Measurements from ENCODE around the gene KRTAP10-5.

DNA sequence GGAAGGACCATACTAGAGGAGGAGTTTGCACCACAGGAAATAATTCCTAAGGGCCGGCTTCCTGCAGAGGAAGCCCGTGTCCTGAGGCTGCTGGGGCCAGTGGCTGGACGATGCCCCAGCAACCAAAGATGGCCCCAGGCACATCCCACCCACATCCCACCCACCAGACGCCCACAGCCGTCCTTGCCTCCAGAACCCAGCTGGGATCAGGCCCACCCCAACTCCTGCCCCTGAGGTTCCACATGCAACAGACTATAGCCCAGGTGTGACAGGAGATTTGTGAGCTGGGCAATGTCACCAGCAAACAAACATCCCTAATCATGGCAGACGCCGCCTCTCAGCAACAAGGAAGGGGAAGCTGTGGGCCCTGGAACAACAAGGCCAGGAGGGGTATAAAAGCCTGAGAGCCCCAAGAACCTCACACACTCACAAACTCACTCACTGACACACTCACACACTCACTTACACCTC is 46.3 kb upstream of the KRTAP10-5 start, which contains the start of gene KRTAP10-9:
- TF ChIP-seq ARNTL (CRISPR knock-in tag; IDR thresholded peaks at IDR 0.05; ENCODE audit: borderline replicate concordance, low read depth) (no peak), ZFP30 (CRISPR knock-in tag; IDR thresholded peaks at IDR 0.05) (no peak), RARB (CRISPR knock-in tag; IDR thresholded peaks at IDR 0.05) (no peak), CSDC2 (CRISPR knock-in tag; IDR thresholded peaks at IDR 0.05) (no peak), ESRRG (CRISPR knock-in tag; IDR thresholded peaks at IDR 0.05) (no peak)
